ENCODE results near the gene RBM15B.

The RBM15B gene, protein sequence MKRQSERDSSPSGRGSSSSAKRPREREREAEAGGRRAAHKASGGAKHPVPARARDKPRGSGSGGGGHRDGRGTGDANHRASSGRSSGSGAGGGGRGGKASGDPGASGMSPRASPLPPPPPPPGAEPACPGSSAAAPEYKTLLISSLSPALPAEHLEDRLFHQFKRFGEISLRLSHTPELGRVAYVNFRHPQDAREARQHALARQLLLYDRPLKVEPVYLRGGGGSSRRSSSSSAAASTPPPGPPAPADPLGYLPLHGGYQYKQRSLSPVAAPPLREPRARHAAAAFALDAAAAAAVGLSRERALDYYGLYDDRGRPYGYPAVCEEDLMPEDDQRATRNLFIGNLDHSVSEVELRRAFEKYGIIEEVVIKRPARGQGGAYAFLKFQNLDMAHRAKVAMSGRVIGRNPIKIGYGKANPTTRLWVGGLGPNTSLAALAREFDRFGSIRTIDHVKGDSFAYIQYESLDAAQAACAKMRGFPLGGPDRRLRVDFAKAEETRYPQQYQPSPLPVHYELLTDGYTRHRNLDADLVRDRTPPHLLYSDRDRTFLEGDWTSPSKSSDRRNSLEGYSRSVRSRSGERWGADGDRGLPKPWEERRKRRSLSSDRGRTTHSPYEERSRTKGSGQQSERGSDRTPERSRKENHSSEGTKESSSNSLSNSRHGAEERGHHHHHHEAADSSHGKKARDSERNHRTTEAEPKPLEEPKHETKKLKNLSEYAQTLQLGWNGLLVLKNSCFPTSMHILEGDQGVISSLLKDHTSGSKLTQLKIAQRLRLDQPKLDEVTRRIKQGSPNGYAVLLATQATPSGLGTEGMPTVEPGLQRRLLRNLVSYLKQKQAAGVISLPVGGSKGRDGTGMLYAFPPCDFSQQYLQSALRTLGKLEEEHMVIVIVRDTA

GRCh38 chr3:51391075-51391565 lies at the start of gene RBM15B:
RBM15B (plus strand) TSS chr3:51391285; CDS start chr3:51391400, 115 bp downstream.
- peak; percentile 98 for TF ChIP-seq CTCF (conservative IDR thresholded peaks at IDR 0.05)
- H3K27ac ChIP-seq = peak within 1 kb of the TSS; percentile 94

DNA sequence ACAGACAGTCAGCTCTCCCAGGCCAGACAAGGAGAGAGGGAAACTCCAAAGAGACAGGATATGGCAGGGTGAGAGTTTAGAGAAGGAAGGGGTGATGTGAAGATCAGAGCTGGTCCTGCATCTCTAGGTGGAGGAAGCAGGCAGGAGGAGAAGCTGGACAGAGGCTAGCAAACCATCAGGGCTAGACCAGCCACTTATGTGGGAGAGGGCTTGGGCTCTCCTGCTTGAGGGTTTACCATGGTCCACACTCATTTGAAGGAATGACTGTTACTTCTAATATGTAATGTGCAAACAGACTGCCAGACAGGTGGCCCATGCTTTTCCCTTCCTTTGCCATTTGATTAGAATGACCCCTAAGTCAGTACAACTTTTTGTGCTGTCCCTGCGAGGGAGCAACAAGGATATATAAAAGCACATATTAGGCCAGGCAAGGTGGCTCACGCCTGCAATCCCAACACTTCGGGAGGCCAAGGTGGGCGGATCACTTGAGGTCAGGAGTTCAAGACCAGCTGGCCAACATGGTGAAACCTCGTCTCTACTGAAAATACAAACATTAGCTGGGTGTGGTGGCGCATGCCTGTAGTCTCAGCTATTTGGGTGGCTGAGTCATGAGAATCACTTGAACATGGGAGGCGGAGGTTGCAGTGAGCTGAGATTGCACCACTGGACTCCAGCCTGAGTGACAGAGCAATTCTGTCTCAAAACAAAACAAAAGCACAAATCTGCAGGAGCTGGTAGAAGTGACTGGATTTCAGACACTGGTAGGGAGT lies 47.0 kb upstream of the RBM15B start:
- H3K27ac ChIP-seq = no peak overlapping the region
- no peak for TF ChIP-seq CTCF (conservative IDR thresholded peaks at IDR 0.05)

DNA sequence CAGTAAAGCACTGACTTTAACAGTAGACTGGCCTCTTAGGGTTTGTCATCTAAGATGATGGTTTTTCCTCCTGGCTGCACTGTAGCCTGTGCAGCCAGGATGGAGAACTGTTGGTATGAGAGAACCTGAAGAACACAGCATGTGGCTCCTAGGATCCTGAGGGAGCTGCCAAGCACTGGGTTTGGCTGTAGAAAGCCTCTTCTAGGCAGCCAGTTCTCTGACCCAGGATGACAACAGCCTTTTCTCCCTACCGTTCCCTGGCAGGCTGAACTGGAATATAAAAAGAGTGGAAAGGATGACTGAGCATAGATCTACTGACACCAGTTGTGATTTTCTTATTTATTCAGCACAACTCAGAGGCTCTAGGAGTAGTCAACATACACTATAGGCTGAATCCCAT lies 40.3 kb upstream of the RBM15B start:
- H3K27ac ChIP-seq = no peak overlapping the region
- no peak for TF ChIP-seq CTCF (conservative IDR thresholded peaks at IDR 0.05)

GRCh38 chr3:51353131-51353530 lies 38.0 kb upstream of the RBM15B start:
- no peak for TF ChIP-seq CTCF (conservative IDR thresholded peaks at IDR 0.05)
- H3K27ac ChIP-seq = no peak overlapping the region

DNA sequence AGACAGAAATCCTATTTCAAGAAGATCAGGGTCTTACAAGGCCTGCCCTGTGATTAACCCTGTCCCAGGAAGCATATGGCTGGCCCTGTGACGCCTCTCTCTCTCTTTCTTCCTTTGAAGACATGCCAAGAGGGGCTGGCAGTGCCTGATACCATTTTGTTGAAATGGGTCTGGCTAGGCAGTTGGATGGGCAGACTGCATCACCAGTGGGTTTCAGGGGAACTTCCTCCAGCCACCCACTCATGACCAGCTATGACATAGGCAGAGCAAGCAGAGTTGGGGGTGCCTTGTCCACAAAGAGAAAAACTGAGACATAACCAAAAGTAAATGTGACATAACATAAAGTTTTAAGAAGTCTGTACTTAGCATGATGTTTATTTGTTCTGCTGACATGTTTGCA lies 37.4 kb upstream of the RBM15B start:
- TF ChIP-seq CTCF (conservative IDR thresholded peaks at IDR 0.05) = no peak

GRCh38 chr3:51354172-51354571 lies 36.9 kb upstream of the RBM15B start:
- no peak overlapping the region for H3K27ac ChIP-seq
- TF ChIP-seq CTCF (conservative IDR thresholded peaks at IDR 0.05) = no peak

More for the DNA sequence above, 37.4 kb upstream of the RBM15B start:
- no peak overlapping the region for H3K27ac ChIP-seq

Data from VCaP (cell line).